Myocyte (in vitro differentiated cells): ENCODE data around the gene RIPOR3. TPM values are rescaled to one million over a fixed set of nuclear protein-coding genes. Genes with fewer than 3 reads are reported as not detected.

Experiments used
- DNase-seq: peaks from one replicate; pipeline ENCODE4 v3.0.0-alpha.2; 2012; ENCODE audit warnings: low read depth
- polyA plus RNA-seq: library from polyadenylated mRNA; unstranded; fragments of >200 nt; gene quantifications from one replicate; pipeline ENCODE4 v1.2.1, GENCODE V29; 2012; ENCODE audit warnings: missing spikeins
- total RNA-seq: library from RNA; depleted of rRNA; stranded (reverse); fragments of >200 nt; gene quantifications from 2 replicates; pipeline ENCODE4 v1.2.3, GENCODE V29; 2014

Gene RIPOR3, protein sequence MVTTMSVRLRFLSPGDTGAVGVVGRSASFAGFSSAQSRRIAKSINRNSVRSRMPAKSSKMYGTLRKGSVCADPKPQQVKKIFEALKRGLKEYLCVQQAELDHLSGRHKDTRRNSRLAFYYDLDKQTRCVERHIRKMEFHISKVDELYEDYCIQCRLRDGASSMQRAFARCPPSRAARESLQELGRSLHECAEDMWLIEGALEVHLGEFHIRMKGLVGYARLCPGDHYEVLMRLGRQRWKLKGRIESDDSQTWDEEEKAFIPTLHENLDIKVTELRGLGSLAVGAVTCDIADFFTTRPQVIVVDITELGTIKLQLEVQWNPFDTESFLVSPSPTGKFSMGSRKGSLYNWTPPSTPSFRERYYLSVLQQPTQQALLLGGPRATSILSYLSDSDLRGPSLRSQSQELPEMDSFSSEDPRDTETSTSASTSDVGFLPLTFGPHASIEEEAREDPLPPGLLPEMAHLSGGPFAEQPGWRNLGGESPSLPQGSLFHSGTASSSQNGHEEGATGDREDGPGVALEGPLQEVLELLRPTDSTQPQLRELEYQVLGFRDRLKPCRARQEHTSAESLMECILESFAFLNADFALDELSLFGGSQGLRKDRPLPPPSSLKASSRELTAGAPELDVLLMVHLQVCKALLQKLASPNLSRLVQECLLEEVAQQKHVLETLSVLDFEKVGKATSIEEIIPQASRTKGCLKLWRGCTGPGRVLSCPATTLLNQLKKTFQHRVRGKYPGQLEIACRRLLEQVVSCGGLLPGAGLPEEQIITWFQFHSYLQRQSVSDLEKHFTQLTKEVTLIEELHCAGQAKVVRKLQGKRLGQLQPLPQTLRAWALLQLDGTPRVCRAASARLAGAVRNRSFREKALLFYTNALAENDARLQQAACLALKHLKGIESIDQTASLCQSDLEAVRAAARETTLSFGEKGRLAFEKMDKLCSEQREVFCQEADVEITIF
- 0.16 and 0.47 TPM in 2 replicates for total RNA-seq
- polyA plus RNA-seq, result 0.43 TPM

DNA sequence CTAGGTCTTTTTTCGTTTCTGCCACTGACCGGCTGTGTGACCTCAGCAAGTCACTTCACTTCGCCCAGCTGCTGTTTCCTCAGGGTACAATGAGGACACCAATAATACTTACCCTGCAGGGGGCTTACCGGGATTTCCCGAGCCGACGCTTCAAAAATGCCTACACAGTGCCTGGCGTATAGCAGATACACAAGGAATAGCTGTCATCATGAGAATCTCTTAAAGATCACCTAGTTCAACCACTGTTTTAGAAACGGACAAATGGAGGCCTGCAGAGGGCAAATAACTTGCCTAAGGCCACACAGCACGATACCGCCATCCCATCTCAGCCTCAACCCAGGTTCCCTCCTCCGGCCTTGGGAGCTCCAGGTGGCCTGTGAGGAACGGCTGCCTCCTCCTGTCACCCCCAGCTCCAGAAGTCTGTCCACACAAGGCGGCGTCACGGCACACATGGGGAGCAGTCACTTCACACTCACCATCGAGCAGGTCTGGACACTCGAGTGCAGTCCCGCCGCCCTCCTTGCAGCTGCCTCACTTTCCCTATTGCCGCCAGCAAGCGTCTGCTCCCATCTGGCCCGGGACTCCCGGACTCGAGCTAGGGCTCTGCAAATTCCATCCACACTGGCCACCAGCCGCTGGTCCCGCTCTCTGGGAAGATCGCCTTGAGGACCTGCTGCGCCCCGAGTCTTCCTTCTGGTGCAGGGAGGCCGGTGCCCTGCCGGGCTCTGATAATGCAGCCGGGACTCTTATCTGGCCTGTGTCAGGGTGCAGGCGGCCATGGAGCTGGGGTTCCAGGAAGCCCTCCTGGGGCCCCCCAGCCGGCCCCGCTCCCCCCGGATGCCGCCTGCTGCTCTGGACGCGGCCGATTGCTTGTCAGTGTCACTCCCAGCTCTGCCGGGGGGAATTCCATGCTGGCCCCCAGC, at the start of gene RIPOR3:
Gene RIPOR3, minus strand, starts transcription at position 893 of the 923 bp plus-strand sequence. Its CDS starts 414 bp downstream, at position 479.
- peak; percentile 12 for DNase-seq

DNA sequence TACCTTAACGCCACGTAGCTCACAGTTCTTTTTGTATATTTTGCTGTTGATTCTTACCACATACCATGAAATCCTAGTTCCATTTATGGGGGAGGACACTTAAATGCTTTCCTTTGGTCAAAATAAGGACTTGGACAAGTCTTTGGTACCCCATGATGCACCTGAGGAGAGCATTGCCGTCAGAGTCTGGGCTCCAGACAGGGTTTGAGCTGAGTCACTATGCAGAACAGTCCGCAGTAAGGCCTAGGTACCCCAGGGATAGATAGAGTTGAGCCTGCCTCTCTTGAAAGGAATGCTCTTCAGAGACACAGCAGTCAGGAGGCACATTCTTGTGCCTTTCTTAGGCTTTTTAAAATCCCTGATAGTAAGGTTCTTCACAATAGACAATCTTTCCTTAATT, 46.0 kb upstream of the RIPOR3 start:
- no peak for DNase-seq

DNA sequence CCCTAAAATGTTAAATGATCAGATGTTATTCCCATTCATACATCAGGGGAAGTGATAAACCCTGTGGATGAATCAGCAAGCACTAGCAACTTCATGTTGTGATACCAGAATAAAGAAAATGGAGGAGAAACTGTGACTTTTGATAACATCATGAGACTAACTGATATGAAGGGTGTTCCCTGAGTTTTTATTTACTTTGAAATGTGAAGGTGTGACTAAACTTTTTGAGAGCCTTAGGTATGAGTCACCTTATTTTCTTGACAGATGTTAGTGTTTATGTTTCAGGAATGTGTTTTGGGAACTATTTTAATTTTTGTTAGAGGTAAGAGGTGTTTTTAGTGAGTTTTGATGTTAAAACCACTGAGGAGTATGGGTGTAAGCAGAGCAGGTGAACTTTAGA, 44.5 kb upstream of the RIPOR3 start:
- DNase-seq, result no peak

DNA sequence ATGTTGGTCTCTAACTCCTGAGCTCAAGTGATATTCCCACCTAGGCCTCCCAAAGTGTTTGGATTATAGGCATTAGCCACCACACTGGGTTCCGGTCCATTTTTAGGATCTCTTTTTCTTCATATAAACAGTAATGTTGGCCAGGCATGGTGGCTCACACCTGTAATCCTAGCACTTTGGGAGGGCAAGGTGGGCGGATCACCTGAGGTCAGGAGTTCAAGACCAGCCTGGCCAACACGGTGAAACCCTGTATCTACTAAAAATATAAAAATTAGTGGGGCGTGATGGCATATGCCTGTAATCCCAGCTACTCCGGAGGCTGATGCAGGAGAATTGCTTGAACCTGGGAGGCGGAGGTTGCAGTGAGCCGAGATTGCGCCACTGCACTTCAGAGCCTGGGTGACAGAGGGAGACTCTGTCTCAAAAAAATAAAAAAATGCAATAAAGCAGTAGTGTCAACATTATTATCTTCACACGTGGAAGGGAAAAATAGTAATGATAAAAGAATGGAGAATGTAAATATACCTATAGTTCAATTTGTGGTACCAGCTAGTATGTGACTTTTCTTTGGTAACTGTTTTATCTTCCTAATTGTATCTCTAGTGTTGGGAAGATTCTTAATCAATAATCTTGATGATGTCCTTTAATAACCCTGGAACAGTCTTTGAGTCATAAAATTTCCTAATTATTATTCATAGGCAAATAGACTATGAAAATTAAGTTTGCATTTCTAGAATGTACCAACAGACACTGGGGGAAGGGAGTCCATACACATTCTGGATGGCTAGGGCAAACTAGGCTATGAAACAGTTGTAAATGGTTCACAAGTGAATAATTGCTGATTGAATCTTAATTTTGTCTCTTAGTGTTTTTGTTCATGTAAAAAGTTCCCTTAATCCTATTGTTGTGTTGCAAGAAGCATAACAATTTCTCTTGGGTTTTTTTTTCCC, 43.7 kb upstream of the RIPOR3 start:
- no peak for DNase-seq

DNA sequence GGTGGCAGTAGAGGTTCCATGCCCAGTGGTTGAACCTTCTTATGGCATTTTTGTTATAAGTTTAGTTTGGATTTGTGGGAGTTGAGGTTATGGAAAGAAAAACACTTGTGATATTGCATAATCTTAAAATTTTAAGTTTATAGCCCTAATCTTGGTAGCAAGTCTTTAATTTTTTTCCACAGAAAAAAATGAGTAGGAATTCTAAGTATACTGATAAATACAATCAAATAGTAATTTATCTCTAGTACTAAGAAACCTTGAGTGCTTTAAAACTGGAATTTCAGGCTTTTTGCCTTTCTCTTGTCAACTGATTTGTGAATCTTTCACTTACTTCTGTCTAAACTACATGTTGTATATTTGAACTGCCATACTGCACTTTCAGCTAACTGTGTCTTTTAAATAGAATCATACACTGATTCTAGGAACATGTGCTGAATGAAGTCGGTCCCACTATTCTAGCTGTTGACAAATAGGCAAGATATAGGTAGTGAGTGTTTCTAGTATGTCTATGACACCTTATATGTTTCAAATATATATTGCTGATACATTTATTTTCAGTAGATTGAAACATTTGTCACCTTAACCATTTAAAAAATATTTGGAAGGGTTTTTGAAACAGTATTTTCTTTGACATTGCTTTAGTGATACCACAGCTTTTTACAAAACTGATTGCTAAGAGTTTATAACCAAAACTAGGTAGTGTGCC, 42.5 kb upstream of the RIPOR3 start:
- no peak for DNase-seq

DNA sequence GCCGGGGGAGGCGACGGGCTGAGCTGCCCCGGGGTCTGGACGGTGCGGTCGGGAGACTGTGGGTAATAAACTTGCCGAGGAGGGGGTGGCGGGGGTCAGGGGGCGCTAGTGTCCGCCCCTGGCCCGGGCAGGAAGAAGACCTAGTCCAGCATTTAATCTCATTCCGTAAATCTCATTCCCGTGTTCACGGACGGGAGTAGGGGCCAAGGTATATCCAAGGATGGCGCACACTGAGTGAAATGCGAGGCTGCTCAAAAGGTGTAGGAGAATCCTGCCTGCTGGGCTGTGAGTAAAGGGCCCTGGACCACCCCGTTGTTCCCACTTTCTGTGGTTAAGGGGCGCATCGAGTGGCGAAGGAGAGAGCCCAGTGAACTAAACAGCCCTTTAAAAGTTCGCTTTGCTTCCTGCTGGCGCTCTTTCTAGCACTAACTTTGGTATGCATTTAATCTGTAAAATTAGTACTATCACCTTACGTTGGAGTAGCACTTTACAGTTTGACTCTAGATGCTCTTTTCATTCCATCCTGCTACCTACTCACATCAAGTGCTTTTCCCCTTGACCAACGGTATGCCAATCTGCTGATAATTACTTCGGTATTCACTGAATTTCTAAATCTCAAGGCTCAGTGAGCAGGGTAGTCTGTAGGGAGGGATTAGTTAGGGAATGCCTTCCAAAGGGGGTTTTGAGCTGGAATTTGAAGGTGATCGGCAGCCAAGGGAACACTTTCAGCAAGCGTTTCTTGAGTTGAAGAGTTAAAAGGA, 40.8 kb upstream of the RIPOR3 start:
- no peak for DNase-seq

DNA sequence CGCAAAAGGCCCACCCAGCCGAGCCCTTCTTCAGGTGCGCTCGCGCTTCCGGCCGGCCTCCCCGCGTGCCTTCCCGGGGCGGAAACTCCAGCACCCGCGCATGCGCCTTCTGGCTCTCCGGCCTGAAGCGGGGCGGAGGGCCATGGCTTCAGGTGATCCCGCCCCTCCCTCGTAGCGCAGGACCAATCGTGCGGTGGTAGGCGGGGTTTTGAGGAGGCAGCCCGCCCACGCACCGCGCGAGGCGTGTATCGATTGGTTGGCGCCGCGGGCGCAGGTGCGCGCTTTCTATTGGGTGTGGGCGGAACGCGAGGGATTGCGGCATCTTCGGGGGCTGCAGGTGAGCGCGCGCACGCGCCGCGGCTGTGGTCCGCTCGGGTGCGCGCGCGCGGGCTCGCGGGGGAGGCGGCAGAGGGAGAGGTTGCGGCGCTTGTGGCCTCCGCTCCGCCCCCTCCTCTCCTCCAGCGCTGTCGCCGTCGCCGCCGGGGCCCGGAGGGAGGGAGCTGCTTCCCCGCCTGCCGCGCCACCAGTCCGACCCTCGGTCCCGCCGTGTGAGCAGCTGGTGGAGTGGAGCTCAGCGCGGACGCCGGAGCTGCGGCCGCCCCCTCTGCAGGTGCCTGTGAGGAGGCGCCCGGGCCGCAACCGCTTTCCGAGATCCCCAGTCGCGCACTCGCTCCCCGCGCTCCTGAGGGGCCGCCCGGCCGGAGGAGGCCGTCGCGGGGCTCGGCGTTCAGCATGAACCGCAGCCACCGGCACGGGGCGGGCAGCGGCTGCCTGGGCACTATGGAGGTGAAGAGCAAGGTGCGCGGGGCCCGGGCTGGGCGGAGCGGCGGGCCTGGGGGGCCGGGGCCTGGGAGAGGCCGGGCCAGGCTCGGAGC, 40.0 kb upstream of the RIPOR3 start, which contains the start of gene PARD6B:
Gene PARD6B, plus strand, starts transcription at position 526 of the 875 bp plus-strand sequence. Its CDS starts 207 bp downstream, at position 733.
- peak; percentile 95 for DNase-seq

DNA sequence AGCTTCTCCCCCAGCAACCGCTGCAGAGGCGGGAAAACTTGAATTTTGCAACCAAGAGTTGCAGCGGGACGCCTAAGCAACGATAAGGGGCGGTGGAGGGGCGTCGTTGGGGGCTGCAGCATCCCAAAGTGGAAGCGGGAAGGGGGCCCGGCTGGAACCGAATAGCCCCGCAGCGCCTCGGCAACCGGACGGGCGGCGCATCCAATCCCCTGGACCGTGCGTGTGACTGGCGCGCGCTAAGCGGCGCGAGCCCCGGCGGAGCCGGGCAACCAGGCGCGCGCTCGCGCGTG, 39.4 kb upstream of the RIPOR3 start:
- no peak for DNase-seq

DNA sequence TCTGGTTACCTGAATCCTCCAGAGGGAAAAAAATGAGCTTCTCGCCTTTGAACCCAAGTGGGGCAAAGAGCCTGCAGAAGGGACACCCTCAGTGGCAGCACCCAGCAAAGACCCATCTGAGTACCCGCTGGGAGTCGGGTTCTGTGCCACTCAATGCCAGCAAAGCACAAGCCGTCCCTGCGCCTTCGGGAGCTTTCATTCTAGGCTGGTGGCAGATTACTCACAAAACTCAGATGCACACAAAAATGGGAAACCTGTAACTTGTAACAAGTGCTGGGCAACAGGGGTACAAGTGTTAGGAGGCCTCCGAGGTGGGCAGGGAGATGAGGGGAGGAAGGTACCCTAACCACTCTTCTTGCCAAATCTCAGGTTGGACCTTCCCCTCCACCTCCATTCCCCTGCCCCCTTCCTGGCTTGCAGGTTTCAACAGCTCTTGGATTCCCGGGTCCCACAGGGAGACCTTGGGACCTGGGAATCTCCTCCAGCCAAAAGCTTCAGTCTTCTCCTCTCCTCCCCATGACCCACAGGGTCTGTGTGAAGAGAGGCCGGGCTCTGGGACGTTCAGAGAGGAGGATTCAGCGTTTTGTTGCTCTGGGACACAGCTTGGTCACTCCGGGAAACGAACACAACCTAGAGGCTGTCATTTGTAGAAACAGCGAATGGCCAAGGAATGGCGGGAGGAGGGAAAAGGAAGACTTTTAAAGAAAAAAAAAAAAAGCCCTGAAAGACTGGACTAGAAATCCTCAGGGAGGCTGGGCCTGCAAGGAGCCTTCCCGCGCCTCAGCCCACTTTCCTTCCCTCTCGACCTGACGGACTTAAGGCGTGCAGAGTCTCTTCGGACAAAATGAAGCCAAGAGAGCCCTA, 38.8 kb upstream of the RIPOR3 start:
- no peak for DNase-seq

DNA sequence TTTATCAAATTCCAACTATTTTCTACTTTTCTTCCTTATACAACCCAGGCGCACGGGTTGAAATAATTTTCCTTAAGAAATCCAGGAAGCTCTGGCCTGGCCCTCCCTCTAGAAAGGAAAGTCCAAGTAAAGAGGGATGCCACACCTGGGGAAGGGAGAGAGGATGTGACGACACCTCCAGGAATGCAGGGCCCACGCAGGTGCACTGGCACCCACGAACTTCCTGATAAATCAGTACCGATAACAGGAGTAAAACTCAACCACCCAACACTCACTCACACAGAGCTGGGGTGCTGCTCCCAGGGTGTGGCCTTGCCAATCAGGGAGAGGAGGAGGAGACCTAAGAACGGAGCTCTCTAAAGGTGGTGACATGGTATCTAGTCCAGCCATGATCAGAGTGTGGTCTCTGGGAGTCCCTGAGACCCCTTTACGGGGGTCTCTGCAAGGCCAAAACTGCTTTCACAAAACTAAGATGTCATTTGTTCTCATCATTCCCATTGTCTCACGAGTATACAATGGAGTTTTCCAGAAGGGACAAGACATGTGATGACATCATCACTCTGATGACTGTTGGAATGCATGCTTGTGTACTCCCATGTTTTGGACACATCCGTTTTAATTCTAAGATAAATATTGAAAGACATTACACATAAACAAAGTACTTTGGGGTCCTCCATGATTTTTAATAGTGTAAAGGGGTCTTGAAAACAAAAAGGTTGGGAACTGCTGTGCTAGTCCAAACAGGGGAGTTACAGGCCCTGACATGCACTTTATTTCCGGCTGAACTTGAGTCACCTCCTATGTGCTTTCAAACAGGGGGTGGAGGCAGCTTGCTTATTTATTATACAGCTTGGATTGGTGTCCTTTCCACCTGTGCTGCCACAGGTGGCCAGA, 37.9 kb upstream of the RIPOR3 start:
- no peak for DNase-seq

DNA sequence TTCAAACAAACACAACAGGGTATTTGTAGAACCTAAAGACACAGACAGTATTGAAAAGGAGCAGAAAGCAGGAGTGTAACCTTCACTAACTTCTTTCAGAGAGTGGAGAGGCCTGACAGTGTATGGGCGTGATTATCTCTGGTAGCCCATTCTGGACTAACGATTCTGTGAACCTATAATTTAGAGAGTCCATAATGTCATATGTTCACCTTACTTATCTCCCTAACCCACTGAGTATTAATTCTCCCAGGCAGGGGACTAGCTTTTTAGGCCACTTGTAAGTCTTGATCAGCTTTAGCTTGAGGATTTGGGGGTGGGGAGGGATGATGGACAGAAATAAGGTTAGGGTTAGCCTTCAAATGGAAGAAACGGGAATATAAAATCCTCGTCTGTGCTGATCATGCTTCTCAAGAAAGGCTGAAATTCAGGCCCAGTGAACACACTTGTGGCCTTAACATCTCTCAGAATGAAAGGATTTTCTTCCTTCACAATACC, 37.2 kb upstream of the RIPOR3 start:
- DNase-seq, result no peak

DNA sequence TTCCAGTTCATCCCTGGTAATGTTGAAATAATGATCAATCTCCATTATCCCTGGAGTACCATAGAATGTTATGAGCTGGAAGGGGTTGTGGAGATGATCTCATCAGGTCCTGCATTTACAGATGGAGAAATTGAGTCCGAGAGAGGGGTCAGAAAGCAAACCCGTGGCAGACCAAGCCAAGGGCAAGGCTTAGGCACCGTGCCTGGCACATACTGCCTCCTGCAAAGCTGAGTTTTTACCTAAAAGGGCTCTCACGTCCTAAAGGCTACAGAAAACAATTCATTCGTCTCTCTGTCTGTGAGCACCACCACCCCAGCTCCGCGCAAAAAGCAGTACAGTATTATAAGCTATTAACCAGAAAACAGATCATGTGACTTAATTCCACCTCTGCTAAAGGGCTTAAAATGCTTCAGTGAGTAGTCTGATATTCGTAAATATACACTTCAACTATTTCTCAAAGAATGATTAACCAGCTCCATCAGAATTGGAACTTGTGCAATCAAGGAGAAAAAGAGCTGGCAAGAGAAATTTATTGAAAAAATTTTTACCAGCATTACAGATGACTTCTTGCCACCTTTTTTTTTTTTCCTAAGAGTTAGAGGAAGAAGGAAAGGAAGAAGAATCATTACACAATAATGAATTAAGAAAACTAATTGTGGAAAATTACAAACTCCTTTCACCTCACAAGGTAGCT, 36.6 kb upstream of the RIPOR3 start:
- no peak for DNase-seq

DNA sequence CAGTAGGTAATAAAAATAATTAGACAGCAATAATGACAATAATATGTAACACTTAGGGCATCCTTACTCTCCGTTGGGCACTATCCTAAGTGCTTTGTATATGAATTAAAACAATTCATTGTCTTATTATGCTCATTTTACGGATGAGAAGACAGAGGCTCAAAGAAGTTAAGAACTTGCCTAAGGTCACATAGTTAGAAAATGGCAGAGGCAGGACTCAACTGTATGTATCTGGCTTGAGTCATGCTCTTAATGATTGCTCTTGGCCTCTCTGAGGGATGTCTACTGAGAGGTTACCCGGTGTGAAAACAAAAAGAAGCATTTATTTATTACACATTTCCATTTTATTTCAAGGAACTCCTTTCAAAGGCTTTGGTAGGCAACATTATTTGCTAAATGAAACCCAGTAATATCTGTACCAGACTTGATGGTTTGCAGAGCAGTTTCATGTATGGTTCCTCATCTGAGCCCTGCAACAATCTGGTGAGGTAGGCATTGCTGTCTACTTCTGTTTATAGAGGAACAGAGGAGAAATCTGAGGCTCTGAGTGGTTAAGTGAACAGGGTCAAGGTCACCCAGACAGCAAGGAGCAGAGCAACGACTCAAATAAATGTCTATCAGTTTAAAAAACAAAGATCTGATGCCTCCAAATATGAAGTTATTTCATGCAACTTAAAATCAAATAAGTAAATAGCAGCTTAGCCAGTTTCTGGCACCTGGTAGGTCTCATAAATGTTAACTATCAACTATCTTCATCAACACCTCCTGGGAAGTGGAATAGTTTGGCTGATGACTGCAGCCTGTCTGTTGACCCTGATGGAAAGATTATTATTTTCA, 35.8 kb upstream of the RIPOR3 start:
- no peak for DNase-seq

DNA sequence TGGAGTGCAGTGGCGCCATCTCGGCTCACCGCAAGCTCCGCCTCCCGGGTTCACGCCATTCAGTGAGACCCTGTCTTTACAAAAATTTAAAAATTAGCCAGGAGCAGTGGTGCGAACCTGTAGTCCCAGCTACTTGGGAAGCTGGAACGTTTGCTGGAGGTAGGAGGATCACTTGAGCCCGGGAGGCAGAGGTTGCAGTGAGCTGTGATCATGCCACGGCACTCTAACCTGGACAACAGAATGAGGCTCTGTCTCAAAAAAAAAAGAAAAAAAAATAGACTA, 34.3 kb upstream of the RIPOR3 start:
- DNase-seq, result no peak
